GM11168 (cell line): ENCODE results near the gene ASB9.

ENCODE experiments used
- in situ Hi-C: fragments of 300-500 bp; cut with MboI; formaldehyde crosslinking; loops from one replicate; pipeline ENCODE4 v1.12.0; 2022; ENCODE audit warnings: low sequenced_read_pairs; ENCODE audit not compliant: unreplicated experiment

ASB9 gene

GRCh38 chrX:15194146-15194545 lies 75.7 kb downstream of the ASB9 start:
- in situ Hi-C loops: no loop called here
